ENCODE measurements around the gene SLIT3.

GRCh38 chr5:168858994-168859393 is 441.9 kb downstream of the SLIT3 start:
- TF ChIP-seq ZNF274 (IDR thresholded peaks at IDR 0.05; ENCODE audit: insufficient read depth, insufficient read length) (no peak), RAD51 (IDR thresholded peaks at IDR 0.05) (no peak), CEBPB (IDR thresholded peaks at IDR 0.05; ENCODE audit: borderline replicate concordance in 1 of 2, low read depth in 2 of 2, low read length in 2 of 2) (no peak), SREBF2 (IDR thresholded peaks at IDR 0.05; ENCODE audit: low read length) (no peak), SIN3A (IDR thresholded peaks at IDR 0.05; ENCODE audit: low read depth, low read length) (no peak)
- TF ChIP-seq, protein P1, sequence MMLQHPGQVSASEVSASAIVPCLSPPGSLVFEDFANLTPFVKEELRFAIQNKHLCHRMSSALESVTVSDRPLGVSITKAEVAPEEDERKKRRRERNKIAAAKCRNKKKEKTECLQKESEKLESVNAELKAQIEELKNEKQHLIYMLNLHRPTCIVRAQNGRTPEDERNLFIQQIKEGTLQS (IDR thresholded peaks at IDR 0.05; ENCODE audit: borderline replicate concordance, extremely low read depth, low read depth, low read length) = no peak
- TF ChIP-seq, protein P2, sequence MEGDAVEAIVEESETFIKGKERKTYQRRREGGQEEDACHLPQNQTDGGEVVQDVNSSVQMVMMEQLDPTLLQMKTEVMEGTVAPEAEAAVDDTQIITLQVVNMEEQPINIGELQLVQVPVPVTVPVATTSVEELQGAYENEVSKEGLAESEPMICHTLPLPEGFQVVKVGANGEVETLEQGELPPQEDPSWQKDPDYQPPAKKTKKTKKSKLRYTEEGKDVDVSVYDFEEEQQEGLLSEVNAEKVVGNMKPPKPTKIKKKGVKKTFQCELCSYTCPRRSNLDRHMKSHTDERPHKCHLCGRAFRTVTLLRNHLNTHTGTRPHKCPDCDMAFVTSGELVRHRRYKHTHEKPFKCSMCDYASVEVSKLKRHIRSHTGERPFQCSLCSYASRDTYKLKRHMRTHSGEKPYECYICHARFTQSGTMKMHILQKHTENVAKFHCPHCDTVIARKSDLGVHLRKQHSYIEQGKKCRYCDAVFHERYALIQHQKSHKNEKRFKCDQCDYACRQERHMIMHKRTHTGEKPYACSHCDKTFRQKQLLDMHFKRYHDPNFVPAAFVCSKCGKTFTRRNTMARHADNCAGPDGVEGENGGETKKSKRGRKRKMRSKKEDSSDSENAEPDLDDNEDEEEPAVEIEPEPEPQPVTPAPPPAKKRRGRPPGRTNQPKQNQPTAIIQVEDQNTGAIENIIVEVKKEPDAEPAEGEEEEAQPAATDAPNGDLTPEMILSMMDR (IDR thresholded peaks at IDR 0.05 in 2 of 3, conservative IDR thresholded peaks at IDR 0.05 in 1 of 3; ENCODE audit: control insufficient read depth in 2 of 3, extremely low read depth in 1 of 3, insufficient read depth in 1 of 3, low read depth in 3 of 3, low read length in 3 of 3) = no peak
